NCI-H1436 (cell line): ENCODE data around the gene MAP2K7.
A peak's percentile ranks its signal among the peaks of the same experiment; 100 is the strongest.
"Not testable (repeated sequence)": the region's sequence is repeated elsewhere in the genome, so short reads cannot be mapped to it uniquely, and the experiment has no call there.

Experiments used
- DNase-seq: peaks from one replicate; lab custom pipeline; 2025; lab: John Stamatoyannopoulos, UW

Gene MAP2K7

GRCh38 chr19:7908078-7908699 lies 4.5 kb downstream of the MAP2K7 start:
- no peak for DNase-seq

DNA sequence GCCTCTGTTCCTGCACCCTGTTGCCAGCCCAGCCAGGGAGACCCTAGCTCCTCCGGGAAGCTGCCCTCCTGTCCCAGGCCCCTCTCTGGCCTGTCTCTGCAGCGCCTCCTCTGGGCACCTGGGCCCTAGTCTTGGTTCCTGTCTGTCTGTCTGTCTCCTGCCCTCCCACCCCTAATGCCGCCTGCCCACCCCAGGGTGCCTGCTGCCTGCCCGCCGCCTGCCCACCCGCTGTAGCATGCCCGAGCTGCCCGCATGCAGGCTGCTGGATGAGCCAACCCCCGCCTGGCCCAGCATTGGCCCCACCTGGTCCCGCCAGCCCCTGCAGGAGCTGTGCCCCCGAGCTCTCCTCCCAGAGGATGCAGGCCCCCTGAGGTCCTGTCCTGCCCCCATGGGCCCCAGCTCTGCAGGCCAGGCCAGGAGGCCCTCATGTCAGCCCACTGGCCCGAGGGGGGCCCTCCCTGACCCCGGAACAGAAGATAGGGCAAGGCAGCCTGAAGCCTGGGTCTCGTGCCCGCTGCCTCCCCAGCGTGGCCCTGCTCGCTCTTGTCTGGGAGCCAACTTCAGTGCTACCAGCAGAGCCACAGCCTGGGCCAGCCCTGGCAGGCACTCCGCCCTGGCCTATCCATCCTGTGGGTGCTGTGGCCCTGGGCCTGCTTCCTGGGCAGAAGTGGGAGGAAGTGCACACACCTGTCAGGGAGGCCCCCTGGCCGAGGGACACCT lies 5.2 kb downstream of the MAP2K7 start:
- DNase-seq: no peak

- DNase-seq: no peak
Measured at GRCh38 chr19:7909471-7910067, 5.9 kb downstream of the MAP2K7 start.

DNA sequence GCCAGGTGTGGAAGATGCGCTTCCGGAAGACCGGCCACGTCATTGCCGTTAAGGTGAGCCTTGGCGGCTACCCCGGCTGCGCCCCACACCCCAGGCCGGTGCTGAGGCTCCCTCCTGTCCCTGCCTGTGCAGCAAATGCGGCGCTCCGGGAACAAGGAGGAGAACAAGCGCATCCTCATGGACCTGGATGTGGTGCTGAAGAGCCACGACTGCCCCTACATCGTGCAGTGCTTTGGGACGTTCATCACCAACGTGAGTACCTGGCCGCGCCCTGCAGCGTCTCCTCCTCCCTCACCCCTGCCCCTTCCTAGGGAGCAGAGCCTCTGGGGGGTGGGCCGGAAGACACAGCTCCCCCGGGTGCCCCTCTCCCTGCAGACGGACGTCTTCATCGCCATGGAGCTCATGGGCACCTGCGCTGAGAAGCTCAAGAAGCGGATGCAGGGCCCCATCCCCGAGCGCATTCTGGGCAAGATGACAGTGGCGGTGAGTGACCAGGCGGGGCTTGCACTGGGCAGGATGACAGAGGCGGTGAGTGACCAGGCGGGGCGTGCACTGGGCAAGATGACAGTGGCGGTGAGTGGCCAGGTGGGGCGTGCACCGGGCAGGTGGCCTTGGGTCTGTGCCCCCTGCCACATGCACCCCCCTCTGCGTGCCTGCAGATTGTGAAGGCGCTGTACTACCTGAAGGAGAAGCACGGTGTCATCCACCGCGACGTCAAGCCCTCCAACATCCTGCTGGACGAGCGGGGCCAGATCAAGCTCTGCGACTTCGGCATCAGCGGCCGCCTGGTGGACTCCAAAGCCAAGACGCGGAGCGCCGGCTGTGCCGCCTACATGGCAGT lies 6.9 kb downstream of the MAP2K7 start:
- DNase-seq: no peak

GRCh38 chr19:7911508-7912143 lies 7.9 kb downstream of the MAP2K7 start:
- no peak for DNase-seq

DNA sequence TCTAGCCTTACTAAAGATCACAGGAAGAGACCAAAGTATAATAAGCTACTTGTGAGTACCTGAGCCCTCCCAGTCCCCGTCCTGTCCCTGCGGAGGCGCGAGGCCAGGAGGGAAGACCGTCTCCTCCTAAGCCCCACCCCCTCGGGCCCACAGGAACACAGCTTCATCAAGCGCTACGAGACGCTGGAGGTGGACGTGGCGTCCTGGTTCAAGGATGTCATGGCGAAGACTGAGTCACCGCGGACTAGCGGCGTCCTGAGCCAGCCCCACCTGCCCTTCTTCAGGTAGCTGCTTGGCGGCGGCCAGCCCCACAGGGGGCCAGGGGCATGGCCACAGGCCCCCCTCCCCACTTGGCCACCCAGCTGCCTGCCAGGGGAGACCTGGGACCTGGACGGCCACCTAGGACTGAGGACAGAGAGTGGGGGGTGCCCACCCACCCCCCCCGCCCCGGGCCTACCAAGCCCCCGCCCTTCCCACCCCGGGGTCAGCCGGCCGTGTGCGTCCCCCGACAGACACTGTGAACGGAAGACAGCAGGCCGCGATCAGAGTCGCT lies 8.5 kb downstream of the MAP2K7 start:
- no peak for DNase-seq

GRCh38 chr19:7912697-7913564 lies 9.3 kb downstream of the MAP2K7 start:
- DNase-seq: no peak

DNA sequence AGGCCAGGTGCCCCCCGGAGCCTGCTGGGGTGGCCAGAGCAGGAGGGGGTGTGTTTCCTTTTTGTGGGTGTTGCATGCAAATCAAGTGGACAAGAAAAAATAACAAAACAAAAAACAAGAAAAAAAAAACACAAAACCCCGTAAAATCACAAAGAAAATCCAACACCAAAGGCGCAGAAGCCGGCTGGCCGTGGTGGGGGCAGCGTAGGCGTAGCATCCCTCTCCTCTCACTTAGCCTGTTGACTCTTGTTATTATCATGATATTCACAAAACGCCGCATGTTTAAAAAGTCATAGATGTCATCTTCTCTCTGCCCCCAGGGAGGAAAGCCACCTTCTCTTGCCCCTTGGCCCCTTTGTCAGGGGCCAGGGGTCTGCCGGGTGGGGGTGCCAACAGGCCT lies 10.0 kb downstream of the MAP2K7 start:
- DNase-seq: no peak

DNA sequence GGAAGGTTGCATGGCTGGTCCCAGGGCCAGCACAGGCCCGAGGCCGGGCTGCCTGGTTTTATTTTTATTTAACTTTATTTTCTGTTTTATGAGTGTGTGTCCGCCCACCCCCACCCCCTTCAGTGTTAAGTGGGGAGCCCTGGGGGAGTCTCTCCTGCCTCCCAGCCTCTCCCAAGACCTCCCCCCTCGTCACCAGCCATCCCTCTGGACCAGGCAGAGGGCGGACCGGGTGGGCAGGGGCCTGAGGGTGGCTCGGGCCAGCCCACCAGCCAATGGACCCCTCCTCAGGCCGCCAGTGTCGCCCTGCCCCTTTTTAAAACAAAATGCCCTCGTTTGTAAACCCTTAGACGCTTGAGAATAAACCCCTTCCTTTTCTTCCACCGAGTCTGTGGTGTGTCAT lies 10.4 kb downstream of the MAP2K7 start:
- no peak for DNase-seq

DNA sequence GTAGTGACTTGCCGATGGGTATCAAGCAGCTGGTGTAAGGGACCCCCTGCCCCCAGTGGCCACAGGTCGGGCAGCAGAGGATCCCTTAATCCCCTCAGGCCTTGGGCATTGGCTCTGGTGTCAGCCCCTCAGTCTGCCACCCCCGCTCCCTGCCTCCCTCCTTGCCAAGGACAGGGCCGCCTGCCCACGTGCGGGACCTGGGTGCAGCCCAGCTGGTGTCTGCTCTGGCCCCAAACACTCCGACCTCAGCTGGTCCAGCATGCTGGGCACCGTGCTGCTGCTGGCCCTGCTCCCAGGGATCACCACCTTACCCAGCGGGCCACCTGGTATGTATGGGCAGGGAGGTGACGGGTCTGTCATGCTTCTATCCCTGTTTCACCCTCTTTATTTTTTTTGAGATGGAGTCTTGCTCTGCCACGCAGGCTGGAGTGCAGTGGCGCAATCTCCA lies 10.9 kb downstream of the MAP2K7 start, which contains the start of gene TGFBR3L:
TSS of gene TGFBR3L (plus strand) at position 233 of the 448 bp plus-strand sequence.
- DNase-seq: no peak

DNA sequence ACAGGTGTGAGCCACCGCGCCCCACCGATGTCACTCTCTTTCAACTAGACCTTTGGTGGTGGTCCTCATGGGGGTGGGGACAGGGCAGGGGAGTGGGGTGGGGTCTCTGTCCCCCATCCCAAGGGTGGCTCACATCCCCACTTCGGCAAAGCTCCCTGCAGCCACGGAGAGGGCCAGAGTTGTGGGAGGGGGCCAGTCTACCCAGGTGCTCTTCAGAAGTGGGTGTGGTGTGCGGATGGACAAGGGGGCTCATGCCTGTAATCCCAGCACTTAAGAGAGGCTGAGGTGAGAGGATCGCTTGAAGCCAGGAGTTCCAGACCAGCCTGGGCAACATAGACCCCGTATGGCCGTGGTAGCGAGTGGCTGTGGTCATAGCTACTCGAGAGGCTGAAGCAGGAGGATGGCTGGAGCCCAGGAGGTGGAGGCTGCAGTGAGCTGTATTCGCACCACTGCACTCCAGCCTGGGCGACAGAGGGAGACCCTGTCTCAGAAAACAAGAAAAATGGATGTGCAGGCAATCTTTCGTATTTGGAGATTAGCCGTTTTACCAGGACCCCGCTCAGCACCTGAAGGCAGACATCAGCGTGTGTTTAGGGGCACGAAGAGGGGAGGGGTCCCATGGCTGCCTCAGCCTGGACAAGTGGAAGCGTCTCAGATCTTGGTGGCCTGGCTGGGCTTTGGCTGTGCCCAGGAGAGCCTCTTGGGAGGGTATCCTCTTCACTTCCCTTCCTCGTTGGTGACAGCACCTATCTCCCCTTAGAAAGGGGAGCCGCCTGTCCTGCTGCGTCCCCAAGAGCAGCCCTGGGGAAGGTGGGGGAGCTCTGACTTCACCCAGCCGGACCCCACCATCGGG lies 11.8 kb downstream of the MAP2K7 start:
- no peak for DNase-seq

GRCh38 chr19:7916103-7916954 lies 12.7 kb downstream of the MAP2K7 start:
- DNase-seq: no peak

DNA sequence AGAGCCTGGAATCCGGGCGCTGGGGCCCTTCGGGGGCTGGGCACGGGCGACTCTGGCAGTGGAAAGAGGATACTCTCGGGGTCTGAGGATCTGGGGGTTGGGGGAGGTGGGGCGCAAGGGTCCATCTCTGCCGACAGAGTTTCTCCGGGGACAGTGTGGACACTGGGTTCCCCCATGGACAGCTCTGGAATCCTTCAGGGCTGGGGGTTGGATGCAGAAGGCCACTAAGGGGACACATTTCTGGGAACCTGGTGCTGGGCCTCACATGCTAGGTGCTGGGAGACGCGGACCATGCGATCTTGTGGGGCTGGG lies 13.2 kb downstream of the MAP2K7 start:
- no peak for DNase-seq

DNA sequence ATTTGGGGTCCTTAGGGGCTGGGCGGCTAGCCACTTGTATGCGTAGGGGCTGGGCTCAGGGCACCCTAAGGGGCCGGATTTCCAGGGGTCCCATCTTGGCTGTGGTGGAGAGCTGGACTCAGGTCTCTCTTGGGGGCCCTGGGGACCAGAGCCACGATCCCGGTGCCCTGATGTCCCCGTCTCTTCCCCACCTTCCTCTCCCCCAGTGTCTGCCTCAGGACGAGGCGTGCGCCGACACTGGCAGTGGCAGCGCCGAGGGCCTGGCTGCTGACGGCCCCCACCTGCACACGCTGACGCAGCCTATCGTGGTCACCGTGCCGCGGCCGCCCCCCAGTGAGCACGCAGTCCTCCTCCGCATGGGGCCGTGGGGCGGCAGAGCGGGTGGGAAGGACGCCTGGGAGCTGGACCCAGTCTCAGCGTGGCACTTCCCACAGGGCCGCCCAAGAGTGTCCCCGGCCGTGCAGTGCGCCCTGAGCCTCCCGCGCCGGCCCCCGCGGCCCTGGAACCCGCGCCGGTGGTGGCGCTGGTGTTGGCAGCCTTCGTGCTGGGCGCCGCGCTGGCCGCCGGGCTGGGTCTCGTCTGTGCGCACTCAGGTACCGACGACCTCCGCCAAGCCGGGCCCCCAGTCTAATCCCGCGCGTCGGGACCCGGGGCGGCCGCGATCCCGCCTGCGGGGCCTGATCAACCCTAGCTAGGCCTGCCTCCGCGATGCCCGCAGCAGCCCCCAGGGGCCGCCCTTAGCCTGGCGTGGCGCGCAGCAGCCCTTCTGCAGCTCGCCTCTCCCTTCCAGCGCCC lies 13.8 kb downstream of the MAP2K7 start:
- DNase-seq: peak; percentile 30

GRCh38 chr19:7918062-7918614 lies 14.5 kb downstream of the MAP2K7 start:
- DNase-seq: not testable (repeated sequence)

GRCh38 chr19:7918615-7919421 lies 15.1 kb downstream of the MAP2K7 start:
- no peak for DNase-seq
